GM21825 (cell line): ENCODE measurements around the gene PSMG1.
"Not testable (repeated sequence)": the region's sequence is repeated elsewhere in the genome, so short reads cannot be mapped to it uniquely, and the experiment has no call there.

Experiments
- ATAC-seq: cut with Tn5 transposase; IDR thresholded peaks from one replicate; pipeline ENCODE4 v1.9.1; 2021; ENCODE audit warnings: mild to moderate bottlenecking, moderate library complexity; ENCODE audit not compliant: unreplicated experiment

The PSMG1 gene

DNA sequence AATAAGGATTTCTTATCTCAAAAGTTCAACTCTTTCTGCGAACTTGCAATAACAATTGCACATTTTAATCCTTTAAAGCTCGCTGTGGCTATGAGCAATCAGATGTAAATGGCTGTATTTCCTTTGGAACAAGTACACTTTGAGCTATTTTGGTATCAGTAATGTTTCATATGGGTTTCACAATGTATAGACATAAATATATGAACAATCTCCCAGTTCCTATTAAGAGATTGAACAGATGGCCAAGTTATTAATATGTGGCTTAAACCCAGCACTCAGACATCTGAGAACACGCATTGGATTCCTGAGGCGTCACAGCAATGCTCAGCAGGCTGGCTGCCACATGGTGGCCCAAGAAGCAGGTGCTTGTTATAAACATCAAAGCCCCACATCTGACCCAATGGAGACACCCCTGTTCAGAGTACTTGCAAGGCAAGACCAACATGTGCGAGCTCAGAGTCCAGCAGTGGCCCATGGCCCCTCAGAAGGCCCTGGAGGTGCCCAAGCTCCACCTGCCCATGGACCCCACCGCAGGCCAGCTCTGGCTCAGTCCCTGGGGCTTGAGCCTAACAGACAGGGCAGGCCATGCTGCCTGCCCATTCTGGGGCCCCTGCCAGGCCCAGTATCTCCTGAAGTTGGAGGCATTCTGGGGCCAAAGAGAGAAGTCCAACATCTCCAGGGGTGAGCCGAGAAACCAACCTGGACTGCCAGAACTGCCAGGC lies 23.7 kb downstream of the PSMG1 start:
- ATAC-seq = no peak

DNA sequence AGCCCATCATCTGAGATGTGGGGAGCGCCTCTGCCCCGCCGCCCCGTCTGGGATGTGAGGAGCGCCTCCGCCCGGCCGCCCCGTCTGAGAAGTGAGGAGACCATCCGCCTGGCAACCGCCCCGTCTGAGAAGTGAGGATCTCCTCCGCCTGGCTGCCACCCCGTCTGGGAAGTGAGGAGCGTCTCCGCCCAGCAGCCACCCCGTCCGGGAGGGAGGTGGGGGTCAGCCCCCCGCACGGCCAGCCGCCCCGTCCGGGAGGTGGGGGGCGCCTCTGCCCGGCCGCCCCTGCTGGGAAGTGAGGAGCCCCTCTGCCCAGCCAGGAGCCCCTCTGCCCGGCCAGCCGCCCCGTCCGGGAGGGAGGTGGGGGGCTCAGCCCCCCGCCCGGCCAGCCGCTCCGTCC lies 26.0 kb downstream of the PSMG1 start:
- ATAC-seq = not testable (repeated sequence)

DNA sequence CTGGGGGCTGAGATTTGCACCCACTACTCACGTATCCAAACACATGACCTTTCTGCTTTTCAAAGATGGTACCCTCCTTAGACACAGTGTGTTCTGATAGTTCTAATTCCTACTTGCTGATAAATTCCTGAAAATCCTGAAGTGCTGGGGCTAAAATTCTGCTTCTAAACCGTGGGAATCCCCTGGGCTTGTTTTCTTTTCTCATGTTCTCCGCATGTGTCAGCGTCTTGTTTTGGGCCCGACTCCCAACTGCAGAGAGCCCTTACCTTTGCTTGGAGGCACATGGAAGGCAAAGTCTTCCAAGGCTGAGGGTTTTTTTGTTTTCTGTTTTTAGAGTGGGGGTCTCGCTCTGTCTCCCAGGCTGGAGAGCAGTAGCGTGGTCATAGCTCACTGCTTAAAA lies 27.2 kb downstream of the PSMG1 start:
- ATAC-seq = no peak

DNA sequence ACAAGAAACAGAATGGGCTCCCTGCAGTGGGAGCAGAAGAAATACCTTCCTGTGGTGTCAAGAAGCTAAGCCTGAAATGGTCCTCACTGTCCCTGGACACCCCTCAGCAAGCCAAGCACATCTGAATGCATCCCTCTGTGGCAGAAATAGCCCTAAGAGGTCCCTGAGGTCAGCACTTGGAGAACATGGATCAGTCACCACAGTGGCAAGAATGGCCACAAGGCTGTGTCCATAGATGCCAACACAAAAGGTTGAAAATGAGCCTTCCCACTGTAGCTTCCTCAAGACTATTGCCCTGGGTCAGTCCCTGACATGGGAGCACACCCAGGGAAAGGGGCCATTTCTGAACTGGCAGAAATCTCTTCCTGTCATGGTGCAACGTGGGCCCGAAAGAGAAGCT lies 27.7 kb downstream of the PSMG1 start:
- ATAC-seq = no peak

DNA sequence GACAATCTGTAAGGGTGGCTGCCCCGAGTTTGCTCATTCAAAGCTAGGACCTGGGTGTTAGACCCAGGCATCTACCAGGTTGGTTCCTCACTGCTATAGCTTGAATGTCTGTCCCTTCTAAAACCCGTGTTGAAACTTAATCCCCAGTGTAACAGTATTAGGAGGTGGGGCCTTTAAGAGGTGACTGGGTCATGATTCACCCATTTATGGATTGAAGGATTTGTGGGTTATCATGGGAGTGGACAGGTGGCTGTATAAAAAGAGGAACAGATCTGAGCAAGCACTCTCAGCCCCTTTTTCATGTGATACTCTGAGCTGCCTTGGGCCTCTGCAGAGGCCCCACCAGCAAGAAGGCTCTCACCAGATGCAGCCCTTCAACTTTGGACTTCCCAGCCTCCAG lies 29.4 kb downstream of the PSMG1 start:
- ATAC-seq = no peak

DNA sequence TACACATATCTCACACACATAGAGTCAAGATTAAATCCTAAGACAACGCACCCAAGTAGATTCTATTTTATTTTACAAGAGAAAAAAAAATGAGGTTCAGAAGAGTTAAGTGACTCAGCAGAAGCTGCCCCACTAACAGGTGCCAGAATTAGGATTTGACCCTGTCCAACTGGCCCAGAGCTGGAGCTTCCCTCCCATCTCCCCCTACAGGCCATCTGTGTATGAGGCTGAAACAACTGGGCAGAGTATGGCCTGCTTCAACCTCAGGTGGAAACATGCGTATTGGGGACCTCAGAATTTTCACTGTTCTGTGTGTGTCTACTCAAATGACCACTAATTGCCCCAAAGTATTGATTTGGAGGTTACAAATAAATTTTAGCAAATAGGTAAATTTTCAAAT lies 29.9 kb downstream of the PSMG1 start:
- ATAC-seq = no peak

DNA sequence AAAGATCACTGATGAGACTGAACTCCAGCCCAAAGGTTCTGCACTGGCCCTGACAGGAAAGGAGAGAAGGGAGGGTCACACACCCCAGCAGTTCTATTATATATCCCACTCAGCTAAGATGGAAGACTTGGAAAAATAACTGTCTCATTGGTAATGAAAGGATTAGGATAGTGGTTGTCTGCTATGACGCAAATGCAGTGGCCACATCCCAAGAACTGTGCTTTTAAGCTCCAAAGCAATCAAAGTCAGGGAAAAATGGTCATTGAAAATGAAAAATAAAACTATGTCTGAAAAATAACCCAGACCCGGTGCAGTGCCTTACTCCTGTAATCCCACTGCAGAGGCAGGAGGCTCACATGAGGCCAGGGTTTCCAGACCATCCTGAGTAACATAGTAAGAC lies 31.0 kb downstream of the PSMG1 start:
- no peak for ATAC-seq

DNA sequence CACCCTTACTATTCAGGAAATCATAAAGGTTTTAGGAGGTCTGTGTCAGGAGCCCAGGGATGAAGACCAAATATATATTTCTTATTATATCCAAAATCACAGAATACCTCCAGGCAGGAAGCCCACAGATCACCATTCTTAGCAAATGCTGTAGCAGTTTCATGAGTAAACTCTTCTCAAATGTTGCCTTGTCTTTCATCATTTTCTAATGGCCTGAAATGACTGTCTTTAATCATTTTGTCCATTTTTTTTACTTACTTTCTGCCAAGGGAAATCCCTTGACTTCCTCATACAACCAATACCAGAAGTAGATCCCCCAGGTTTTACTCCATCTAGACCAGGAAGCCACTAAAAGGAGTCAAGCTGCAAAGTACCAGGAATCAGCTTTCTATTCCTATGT lies 32.4 kb downstream of the PSMG1 start:
- no peak for ATAC-seq

DNA sequence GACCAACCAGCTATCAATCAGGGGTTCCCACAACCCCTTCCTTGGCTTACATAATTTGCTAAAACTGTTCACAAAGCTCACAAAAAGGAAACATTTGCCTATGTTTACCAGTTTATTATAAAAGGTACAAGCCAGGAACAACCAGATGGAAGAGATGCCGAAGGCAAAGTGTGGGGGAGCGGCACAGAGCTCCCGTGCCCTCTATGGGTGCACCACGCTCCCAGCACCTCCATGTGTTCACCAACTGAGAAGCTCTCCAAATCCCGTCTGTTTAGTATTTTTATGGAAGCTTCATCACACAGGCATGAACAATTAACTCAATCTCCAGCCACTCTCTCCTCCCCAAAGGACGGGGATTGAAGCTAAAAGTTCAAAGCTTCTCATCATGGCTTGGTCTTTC lies 32.9 kb downstream of the PSMG1 start:
- ATAC-seq = no peak

DNA sequence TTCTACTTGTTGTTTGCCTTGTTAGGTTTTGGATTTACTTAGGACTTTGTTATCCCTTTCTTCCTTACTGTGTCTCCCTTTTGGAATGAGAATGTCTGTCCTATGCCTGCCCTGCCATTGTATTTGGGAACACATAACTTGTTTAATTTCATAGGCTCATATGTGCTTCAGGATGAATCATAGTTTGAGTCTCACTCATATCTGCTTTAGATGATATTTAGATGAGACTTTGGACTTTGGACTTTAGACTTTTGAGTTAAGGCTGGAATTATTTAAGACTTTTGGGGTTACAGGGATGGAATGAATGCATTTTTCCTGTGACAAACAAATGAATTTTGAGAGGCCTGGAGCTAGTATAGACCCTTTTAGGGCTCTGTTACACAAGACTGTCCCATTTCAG lies 33.4 kb downstream of the PSMG1 start:
- ATAC-seq = no peak

DNA sequence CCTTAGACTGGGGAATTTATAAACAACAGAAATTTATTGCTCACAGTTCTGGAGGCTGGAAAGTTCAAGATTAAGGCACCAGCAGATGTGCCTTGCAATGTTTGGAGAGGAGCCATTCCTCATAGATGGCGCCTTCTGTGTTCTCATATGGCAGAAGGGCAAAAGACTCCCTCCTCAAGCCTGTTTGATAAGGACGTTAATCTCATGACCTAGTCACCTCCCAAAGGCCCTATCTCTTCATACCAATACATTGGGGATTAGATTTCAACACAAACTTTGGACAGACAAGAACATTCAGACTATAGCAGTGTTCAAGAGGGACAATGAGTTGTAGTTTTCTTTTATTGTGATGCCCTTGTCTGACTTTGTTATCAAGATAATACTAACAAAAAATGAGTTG lies 34.3 kb downstream of the PSMG1 start:
- ATAC-seq = no peak

DNA sequence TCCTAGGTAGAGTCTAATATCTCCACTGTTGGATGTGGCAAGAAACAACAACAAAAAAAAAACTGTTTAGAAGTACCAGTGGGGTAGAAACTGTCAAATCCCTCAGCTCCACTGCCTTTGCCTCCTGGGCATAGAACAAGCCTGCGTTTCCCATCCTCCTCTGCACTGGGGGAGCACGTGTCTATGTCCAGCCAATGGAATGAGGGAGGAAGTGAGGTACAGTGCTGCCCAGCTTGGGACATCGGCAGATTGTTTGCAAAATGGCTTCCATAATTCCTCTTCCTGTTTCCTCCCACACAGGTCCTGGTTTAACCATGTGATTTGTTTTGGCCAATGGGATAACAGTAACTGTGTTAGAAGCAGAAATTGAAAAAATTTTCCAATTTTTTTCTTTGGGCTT lies 39.1 kb downstream of the PSMG1 start:
- ATAC-seq = no peak

DNA sequence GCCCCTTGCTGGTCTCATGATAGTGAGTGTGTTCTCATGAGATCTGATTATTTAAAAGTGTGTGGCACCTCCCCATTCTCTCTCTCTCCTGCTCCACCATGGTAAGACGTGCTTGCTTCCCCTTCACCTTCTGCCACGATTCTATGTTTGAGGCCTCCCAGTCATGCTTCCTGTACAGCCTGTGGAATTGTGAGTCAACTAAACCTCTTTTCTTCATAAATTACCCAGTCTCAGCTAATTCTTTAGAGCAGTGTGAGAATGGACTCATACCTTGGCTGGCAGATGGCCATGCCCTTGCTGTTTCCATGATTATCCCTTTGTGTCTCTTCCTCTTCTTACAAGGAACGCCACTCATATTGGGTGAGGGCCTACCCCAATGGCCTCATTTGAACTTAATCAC lies 40.3 kb downstream of the PSMG1 start:
- no peak for ATAC-seq

DNA sequence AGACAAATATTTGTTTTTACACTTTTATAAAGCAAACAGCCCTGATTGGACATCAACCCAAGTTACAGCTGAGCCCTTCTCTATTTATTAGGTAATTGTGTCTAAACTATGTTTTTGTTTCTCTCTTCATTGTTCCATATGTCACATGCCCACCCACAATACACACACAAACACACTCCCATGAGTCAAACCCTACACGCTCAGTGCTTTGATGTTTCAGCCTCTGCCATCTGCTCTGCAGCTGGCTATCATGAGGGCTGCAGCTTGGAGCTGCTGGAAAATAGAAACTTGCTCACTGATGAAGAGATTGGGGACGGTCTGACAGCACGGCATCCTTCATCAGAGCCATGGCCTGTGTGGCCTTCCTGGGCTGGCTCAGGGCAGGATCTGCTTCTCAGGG lies 41.7 kb downstream of the PSMG1 start:
- ATAC-seq = no peak

DNA sequence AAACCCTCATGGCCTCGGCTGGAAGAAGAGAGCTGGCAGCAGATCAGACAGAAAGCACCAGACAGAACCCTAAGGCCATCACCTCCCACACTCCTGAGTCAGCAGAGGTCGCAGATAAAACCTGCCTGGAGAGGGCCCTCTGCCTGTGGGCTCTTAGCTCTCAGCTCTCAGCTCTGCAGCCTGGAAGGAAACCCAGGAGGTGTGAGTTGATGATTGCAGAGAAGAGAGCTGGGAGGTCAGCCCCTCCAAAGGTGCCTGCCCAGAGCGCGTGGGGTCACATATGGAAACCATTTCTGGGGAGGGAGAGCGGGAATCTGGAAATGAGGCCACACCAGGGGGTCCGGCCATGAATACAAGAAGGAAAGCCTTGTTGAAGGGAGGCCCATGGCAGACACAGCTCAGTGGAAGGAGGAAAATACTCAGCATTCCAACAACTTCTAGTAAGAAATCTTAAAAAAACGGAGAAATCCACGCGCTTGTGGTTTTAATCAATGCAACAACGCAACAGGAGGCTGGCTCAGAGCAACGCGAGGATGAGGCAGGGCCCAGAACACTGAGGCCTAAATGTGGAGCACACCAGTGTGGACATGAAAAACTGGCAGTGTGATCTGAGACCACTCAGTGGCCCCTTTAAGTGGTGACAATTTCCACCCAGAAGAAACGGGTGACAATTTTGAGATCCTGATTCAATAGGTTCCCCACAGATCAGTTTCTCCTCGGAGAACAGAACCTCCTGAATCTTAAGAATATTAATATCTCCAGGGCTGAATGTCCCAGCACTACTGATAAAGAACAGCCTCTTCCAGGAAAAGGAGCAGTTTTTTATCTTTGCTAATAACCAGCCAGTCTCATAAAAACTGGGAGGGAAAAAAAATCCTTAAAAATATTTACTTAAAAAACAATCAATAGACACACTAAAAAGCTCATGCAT lies 45.7 kb downstream of the PSMG1 start:
- ATAC-seq = no peak

DNA sequence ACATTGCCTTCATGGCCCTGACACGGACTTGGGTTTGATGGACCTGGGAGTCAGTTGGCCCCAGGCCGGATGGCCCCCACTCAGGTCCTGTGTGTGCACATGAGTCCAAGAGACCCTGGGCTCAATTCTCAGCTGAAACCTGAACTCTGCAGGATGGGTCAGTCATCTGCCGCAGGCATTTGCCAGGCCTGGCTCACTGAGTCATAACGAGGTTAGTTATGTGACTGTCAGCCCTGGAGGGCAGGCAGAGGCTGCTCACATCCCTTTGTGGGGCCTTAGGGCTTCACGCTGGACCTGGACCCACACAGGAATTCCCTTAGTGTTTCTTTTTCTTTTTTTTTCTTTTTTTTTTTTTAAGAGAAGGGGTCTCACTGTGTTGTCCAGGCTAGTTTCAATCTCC lies 46.5 kb downstream of the PSMG1 start:
- ATAC-seq = no peak

DNA sequence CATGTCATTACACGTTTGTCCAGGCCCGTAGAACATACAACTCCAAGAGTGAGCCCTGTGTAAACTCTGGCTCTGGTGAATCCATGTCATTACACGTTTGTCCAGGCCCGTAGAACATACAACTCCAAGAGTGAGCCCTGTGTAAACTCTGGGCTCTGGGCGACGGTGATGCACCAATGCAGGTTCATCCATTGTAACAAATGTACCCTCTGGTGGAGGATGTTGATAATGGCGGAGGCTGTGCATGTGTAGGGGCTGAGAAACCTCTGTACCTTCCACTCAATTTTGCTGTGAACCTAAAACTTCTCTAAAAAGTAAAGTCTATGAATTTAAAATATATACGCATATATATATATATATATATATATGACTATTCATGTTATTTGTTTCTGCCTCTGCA lies 47.1 kb downstream of the PSMG1 start:
- not testable (repeated sequence) for ATAC-seq

DNA sequence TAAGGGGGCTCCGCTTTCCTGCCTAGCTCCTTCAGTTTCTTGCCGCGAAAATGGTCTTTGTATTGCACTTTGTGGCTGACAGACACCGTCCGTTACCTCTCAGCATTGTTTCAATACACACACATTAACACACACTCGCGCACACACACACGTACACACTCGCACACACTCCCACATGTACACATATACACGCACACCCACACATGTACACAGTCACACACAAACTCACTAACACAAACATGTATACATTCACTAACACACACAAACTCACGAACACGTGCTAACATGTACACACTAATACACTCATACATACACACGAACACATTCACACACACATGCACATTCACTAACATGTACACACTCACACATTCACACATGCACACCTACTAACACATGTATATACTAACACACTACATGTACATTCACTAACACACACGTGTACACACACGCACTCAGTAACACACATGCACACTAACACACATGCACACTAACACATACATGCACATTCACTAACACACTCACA lies 48.9 kb downstream of the PSMG1 start:
- ATAC-seq = no peak

DNA sequence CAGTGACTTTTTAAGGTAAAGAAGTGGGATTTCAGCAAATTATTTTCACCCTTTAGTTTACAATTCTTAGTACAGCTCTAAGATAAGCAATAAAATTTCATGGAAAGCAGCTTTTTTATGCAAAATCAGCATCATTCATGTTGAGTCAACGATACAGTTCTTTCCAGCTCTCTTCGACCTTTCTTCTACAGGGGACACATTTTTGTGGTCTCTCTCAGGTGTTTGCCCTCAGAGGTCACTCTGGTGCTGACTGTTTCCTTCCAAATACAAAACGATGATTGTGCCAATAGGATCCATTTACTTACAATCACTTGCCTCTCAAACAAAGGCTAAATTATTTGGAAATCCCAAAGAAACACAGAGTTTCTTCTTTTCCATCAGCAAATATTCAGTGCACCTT lies 51.0 kb downstream of the PSMG1 start:
- no peak for ATAC-seq

DNA sequence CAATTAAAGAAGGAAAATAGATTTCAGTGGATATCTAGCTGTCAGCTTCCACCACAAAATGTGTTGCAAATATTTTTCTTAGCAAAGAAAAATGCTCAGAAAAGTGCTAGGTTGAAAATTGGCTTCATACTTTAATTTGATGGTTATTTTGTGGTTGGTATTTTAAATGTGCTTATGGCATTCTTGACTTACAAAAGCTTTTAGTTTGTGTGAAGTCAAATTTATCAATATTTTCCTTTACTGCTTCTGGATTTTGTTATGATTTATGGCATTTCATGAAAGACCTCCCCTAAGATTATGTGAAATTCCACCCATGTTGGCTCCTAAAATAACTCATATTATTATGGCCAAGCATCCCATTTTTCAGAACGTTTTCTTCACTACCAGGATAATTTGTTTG lies 51.5 kb downstream of the PSMG1 start:
- ATAC-seq = no peak

DNA sequence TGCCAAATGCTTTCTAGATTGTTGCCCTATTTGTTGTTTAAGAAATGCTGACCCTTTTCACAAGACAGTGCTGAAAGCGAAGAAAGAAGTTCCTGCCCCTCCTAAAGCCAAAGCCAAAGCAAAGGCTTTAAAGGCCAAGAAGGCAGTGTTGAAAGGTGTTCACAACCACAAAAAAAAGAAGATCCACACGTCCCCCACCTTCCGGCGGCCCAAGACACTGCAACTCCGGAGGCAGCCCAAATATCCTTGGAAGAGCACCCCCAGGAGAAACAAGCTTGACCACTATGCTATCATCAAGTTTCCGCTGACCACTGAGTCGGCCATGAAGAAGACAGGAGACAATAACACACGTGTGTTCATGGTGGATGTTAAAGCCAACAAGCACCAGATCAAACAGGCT lies 55.7 kb downstream of the PSMG1 start:
- no peak for ATAC-seq

DNA sequence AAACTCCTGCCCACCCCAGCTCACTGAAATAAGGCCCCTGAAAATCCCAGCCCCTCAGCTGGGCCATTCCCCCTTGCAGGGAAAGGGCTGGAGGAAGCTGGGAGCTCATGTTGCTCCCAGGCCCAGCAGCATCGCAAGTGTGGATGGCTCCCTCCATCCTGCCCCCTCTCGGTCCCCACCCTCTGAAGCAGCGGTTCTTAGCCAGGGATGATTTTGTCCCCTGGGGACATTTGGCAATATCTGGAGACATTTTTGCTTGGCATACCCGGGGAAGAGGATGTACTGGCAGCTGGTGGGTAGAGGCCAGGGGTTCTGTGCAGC lies 56.8 kb downstream of the PSMG1 start:
- no peak for ATAC-seq
